Measurements from ENCODE around the gene FNDC10. TPM values are rescaled to one million over a fixed set of nuclear protein-coding genes. Genes with fewer than 3 reads are reported as not detected.

FNDC10 gene
- total RNA-seq, 1 donor from 2014 or later = 7.4 TPM

- Mint-ChIP-seq H3K4me3 (ENCODE audit: unreplicated experiment) (peak overlapping the region; percentile 92), H3K9me3 (ENCODE audit: unreplicated experiment) (no peaks in the 10 kb centered on the region), H3K4me1 (ENCODE audit: low read depth, unreplicated experiment) (peaks cover 18% of the 10 kb centered on the region), H3K36me3 (ENCODE audit: low read depth, unreplicated experiment) (peaks cover 8% of the 10 kb centered on the region), H3K27ac (ENCODE audit: unreplicated experiment) (peak overlapping the region; percentile 88), H3K27me3 (ENCODE audit: low read depth, unreplicated experiment) (no peaks in the 10 kb centered on the region)
- DNase-seq (ENCODE audit: low read depth) (no peak), FAIRE-seq (no peak)
- Histone ChIP-seq H3K27me3 (ENCODE audit: insufficient read depth, low read length) (no peaks in the 10 kb centered on the region), H3K4me1 (ENCODE audit: insufficient read depth, low read length) (peaks cover 24% of the 10 kb centered on the region), H3K4me2 (ENCODE audit: low read length) (peak overlapping the region; percentile 95), H3K36me3 (ENCODE audit: insufficient read depth, low read length) (peaks cover 3% of the 10 kb centered on the region), H2AFZ (ENCODE audit: low read depth, low read length) (peak overlapping the region; percentile 51), H3K79me2 (ENCODE audit: insufficient read depth, low read length) (peaks cover 45% of the 10 kb centered on the region), H4K20me1 (ENCODE audit: insufficient read depth, low read length) (peaks cover 56% of the 10 kb centered on the region), H3K27ac (ENCODE audit: low read depth, low read length) (peak overlapping the region; percentile 100), H3K9me3 (ENCODE audit: insufficient read depth, low read depth, low read length) (no peaks in the 10 kb centered on the region), H3K4me3 (ENCODE audit: insufficient read depth, low read depth, low read length) (peak overlapping the region; percentile 77), H3K9ac (ENCODE audit: low read length) (peak overlapping the region; percentile 100)
- TF ChIP-seq EZH2 (IDR thresholded peaks at IDR 0.05; ENCODE audit: insufficient read depth, low read length) = no peak
- TF ChIP-seq CTCF (IDR thresholded peaks at IDR 0.05; ENCODE audit: insufficient read depth, low read depth, low read length) = no peak
These were observed 15.0 kb upstream of the FNDC10 start for GRCh38 chr1:1614954-1615255.

- H3K9ac ChIP-seq (ENCODE audit: low read length) = peak overlapping the region; percentile 100
- H2AFZ ChIP-seq (ENCODE audit: low read depth, low read length) = peak overlapping the region; percentile 51
- peaks cover 45% of the 10 kb centered on the region for H3K79me2 ChIP-seq (ENCODE audit: insufficient read depth, low read length)
- FAIRE-seq = no peak
- H3K36me3 Mint-ChIP-seq (ENCODE audit: low read depth, unreplicated experiment) = peaks cover 8% of the 10 kb centered on the region
- TF ChIP-seq CTCF (IDR thresholded peaks at IDR 0.05; ENCODE audit: insufficient read depth, low read depth, low read length) (no peak), EZH2 (IDR thresholded peaks at IDR 0.05; ENCODE audit: insufficient read depth, low read length) (no peak)
- H3K4me1 ChIP-seq (ENCODE audit: insufficient read depth, low read length) = peaks cover 24% of the 10 kb centered on the region
- no peaks in the 10 kb centered on the region for H3K9me3 Mint-ChIP-seq (ENCODE audit: unreplicated experiment)
- peak overlapping the region; percentile 92 for H3K4me3 Mint-ChIP-seq (ENCODE audit: unreplicated experiment)
- peak overlapping the region; percentile 95 for H3K4me2 ChIP-seq (ENCODE audit: low read length)
- peak; percentile 86 for DNase-seq (ENCODE audit: low read depth)
- H3K4me3 ChIP-seq (ENCODE audit: insufficient read depth, low read depth, low read length) = peak overlapping the region; percentile 77
- peak overlapping the region; percentile 88 for H3K27ac Mint-ChIP-seq (ENCODE audit: unreplicated experiment)
- H3K36me3 ChIP-seq (ENCODE audit: insufficient read depth, low read length) = peaks cover 3% of the 10 kb centered on the region
- no peaks in the 10 kb centered on the region for H3K27me3 ChIP-seq (ENCODE audit: insufficient read depth, low read length)
- peaks cover 18% of the 10 kb centered on the region for H3K4me1 Mint-ChIP-seq (ENCODE audit: low read depth, unreplicated experiment)
- no peaks in the 10 kb centered on the region for H3K27me3 Mint-ChIP-seq (ENCODE audit: low read depth, unreplicated experiment)
- peak overlapping the region; percentile 100 for H3K27ac ChIP-seq (ENCODE audit: low read depth, low read length)
- H4K20me1 ChIP-seq (ENCODE audit: insufficient read depth, low read length) = peaks cover 51% of the 10 kb centered on the region
- H3K9me3 ChIP-seq (ENCODE audit: insufficient read depth, low read depth, low read length) = no peaks in the 10 kb centered on the region
These were observed 14.4 kb upstream of the FNDC10 start for GRCh38 chr1:1614204-1614953.

GRCh38 chr1:1613509-1614082 is 13.7 kb upstream of the FNDC10 start:
- Mint-ChIP-seq H3K27ac (ENCODE audit: unreplicated experiment) (peak overlapping the region; percentile 35), H3K9me3 (ENCODE audit: unreplicated experiment) (no peaks in the 10 kb centered on the region), H3K4me1 (ENCODE audit: low read depth, unreplicated experiment) (peaks cover 18% of the 10 kb centered on the region), H3K36me3 (ENCODE audit: low read depth, unreplicated experiment) (peaks cover 8% of the 10 kb centered on the region), H3K27me3 (ENCODE audit: low read depth, unreplicated experiment) (no peaks in the 10 kb centered on the region), H3K4me3 (ENCODE audit: unreplicated experiment) (peak overlapping the region; percentile 92)
- Histone ChIP-seq H3K9ac (ENCODE audit: low read length) (peak overlapping the region; percentile 100), H3K79me2 (ENCODE audit: insufficient read depth, low read length) (peaks cover 43% of the 10 kb centered on the region), H3K4me2 (ENCODE audit: low read length) (peak overlapping the region; percentile 95), H3K36me3 (ENCODE audit: insufficient read depth, low read length) (peaks cover 3% of the 10 kb centered on the region), H4K20me1 (ENCODE audit: insufficient read depth, low read length) (peaks cover 46% of the 10 kb centered on the region), H3K4me1 (ENCODE audit: insufficient read depth, low read length) (peaks cover 24% of the 10 kb centered on the region), H3K4me3 (ENCODE audit: insufficient read depth, low read depth, low read length) (peak overlapping the region; percentile 77), H3K27me3 (ENCODE audit: insufficient read depth, low read length) (no peaks in the 10 kb centered on the region), H3K9me3 (ENCODE audit: insufficient read depth, low read depth, low read length) (no peaks in the 10 kb centered on the region), H2AFZ (ENCODE audit: low read depth, low read length) (no peak overlapping the region), H3K27ac (ENCODE audit: low read depth, low read length) (no peak overlapping the region)
- no peak for FAIRE-seq
- TF ChIP-seq EZH2 (IDR thresholded peaks at IDR 0.05; ENCODE audit: insufficient read depth, low read length) (no peak), CTCF (IDR thresholded peaks at IDR 0.05; ENCODE audit: insufficient read depth, low read depth, low read length) (no peak)
- no peak for DNase-seq (ENCODE audit: low read depth)
